G401.6 (cell line): ENCODE measurements around the gene PNPLA7.

Experiments
- FAIRE-seq: peaks from 2 replicates; lab custom pipeline; 2012; peaks lifted over from hg19 to GRCh38; lab: Jason Lieb, UNC

PNPLA7 gene

DNA sequence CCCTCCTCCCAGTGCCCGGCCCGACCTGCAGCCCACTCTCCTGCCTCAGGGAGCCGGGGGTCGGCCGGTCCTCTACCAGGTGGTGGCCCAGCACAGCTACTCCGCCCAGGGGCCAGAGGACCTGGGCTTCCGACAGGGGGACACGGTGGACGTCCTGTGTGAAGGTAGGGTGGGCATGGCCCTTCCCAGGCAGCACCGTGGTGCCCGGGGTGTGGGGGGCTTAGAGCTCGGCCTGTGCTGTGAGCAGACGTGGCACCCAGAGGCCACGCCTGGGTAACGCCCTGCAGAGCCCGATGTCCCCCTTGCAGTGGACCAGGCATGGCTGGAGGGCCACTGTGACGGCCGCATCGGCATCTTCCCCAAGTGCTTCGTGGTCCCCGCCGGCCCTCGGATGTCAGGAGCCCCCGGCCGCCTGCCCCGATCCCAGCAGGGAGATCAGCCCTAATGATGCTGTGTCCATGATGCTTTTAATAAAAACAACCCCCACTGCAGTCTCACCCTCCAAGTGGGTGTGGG, 116.2 kb downstream of the PNPLA7 start:
- no peak for FAIRE-seq

DNA sequence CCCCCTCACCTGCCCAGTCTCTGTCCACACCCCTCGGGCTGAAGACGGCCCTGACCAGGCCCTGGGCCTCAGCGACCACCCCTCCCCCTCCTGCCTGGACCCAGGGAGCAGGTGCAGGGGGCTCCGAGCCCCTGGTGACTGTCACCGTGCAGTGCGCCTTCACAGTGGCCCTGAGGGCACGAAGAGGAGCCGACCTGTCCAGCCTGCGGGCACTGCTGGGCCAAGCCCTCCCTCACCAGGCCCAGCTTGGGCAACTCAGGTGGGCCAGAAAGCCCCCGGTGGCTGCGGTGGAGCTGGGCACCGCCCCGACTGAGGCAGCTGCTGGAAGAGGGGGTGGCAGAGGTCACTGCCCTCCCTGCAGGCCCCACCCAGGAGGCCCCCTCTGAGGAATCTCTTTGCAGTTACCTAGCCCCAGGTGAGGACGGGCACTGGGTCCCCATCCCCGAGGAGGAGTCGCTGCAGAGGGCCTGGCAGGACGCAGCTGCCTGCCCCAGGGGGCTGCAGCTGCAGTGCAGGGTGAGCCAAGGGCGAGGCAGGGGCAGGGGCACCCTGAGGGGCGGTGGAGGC, 116.8 kb downstream of the PNPLA7 start:
- FAIRE-seq, result no peak

DNA sequence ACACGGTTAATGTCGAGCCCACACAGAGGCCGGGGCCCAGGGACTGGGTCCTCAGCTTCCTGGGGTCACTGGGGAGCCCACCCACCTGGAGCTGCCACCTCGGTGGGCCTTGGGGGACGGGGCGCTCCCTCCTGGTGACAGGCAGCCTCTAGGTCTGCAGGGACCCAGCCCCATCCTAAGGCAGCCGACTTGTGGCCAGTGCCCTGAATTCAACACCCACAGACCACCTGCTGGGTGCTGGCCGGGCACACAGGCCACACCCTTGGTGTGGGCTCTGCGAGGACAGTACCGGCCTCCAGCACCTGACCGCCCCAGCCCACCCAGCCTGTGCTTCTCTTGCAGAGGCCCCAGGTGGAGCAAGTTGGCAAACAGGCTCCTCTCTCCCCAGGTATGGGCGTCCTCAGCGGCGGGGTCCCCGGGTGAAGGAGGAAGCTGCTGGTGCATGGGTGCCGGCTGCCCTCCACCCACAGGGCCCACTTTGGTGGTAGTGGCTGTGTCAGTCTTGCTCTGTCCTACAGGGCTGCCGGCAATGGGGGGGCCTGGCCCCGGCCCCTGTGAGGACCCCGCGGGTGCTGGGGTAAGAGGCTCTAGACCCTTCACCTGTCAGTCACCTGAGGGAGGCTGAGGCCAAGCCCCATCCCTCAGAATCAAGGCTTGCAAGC, 117.4 kb downstream of the PNPLA7 start:
- FAIRE-seq, result no peak

GRCh38 chr9:137431416-137431931, 118.7 kb downstream of the PNPLA7 start:
- FAIRE-seq, result no peak

- FAIRE-seq, result no peak
These were observed 119.3 kb downstream of the PNPLA7 start for GRCh38 chr9:137430723-137431415.

GRCh38 chr9:137429974-137430722, 120.1 kb downstream of the PNPLA7 start:
- no peak for FAIRE-seq

GRCh38 chr9:137429546-137429890, 120.7 kb downstream of the PNPLA7 start:
- FAIRE-seq, result no peak

DNA sequence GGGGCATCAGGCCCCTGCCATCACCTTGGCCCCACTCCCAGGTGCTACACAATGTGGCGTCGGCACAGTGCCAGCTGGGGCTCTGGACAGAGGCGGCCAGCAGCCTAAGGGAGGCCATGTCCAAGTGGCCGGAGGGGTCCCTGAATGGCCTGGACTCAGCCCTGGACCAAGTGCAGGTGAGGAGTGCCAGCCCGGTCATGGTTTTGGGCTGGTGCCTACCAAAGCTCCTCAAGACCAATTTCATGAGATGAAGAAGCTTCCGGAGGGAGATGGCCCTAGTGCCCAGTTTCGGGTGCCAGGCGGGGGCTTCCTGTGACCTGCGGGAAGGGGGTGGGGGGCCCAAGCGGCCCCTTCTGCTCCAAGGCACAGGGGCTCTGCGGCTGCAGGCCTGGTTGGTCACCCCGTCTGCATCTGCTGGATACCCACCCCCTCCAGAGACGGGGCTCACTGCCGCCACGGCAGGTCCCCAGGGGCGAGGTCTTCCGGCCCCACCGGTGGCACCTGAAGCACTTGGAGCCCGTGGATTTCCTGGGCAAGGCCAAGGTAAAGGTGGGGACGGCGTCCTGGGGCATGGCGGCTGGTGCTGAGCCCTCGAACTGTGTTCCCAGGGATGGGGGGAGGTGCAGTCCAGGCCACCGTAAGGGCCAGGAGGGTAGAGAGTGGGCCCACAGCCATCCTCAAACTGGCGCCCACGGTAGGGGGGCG, 121.2 kb downstream of the PNPLA7 start:
- FAIRE-seq, result no peak

DNA sequence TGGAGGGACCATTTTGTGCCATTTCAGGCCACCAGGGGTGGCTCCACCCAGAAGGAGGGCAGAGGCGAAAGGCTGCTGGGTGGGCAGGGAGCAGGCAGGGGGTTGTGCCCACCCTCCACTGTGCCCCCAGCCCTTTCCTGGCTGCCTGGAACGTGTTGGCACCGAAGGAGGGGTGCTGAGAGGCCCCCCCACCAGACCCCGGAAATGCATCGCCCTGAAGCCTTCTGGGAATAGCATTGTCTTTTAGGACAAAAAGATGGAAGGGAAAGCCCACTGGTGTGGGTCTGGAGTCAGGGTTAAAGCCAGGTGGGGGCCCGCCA, 121.9 kb downstream of the PNPLA7 start:
- FAIRE-seq, result no peak

GRCh38 chr9:137427454-137428310, 122.5 kb downstream of the PNPLA7 start:
- FAIRE-seq, result no peak

DNA sequence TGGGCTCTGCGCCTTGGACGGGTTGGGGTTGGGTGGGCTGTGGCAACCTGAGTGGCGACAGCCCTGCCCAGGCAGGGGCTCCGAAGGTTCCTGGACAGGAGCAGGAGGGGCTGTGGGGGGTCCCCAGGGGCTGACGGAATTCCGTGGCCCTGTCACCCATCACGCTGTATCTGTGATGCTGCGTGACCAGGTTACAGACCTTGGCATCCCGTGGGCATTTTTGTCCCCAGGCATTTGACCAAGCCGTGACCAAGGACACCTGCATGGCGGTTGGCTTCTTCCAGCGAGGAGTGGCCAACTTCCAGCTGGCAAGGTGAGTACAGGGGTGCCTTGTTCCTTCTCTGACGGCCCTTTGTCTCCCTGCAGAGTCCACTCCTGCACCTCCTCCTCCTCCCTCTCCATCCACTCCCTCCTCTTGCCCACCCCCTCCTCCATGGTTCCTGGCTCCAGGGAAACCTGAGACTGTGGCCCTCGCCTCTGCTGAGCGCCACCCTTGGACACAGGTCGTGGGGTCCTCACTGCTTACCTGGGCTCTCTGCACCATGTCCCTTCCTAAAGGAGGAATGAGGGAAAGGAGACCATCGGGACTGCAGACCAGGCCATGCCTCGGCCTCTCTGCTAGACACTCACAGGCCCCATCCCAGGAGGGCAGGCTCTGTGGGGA, 124.1 kb downstream of the PNPLA7 start:
- FAIRE-seq, result no peak

DNA sequence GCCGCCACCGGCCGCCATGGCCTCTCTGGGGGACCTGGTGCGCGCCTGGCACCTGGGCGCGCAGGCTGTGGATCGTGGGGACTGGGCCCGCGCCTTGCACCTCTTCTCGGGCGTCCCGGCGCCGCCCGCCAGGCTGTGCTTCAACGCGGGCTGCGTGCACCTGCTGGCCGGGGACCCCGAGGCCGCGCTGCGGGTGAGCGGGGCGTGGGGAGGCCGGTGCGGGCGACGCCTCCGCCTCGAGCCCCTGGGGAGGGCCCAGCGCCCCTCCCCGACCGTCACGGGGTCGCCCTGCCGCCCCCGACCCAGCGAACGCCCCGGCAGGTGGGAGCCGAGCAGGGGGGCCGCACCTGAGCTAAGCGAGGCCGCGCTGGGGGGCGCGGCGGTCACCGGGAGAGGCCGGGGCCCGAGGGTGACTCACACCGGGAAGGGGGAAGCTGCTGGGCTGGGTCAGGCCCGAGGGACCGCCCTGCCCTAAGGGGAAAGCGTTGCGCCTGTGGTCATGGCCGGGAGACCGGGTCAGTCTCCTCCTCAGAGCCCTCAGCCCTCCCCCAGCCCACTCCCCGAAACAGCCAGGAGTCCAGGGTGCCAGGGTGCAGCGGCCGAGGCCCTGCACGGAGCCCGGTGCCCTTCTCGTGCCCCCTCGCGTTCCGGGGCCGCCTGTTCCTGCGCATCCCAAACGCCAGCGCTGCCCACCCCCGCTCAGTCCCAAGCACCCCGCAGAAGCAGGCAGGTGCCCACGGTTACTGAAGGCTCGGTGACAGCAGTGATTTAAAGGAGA, 126.5 kb downstream of the PNPLA7 start:
- no peak for FAIRE-seq

GRCh38 chr9:137422604-137423513, 127.3 kb downstream of the PNPLA7 start, which contains the start of the genes EXD3 and NOXA1:
TSS of gene EXD3 (minus strand) at chr9:137423162. CDS start at chr9:137395357, 27,805 bp downstream.
TSS of gene NOXA1 (plus strand) at chr9:137423393. CDS start at chr9:137423530, 137 bp downstream.
- no peak for FAIRE-seq

GRCh38 chr9:137421838-137422603, 128.2 kb downstream of the PNPLA7 start:
- no peak for FAIRE-seq

DNA sequence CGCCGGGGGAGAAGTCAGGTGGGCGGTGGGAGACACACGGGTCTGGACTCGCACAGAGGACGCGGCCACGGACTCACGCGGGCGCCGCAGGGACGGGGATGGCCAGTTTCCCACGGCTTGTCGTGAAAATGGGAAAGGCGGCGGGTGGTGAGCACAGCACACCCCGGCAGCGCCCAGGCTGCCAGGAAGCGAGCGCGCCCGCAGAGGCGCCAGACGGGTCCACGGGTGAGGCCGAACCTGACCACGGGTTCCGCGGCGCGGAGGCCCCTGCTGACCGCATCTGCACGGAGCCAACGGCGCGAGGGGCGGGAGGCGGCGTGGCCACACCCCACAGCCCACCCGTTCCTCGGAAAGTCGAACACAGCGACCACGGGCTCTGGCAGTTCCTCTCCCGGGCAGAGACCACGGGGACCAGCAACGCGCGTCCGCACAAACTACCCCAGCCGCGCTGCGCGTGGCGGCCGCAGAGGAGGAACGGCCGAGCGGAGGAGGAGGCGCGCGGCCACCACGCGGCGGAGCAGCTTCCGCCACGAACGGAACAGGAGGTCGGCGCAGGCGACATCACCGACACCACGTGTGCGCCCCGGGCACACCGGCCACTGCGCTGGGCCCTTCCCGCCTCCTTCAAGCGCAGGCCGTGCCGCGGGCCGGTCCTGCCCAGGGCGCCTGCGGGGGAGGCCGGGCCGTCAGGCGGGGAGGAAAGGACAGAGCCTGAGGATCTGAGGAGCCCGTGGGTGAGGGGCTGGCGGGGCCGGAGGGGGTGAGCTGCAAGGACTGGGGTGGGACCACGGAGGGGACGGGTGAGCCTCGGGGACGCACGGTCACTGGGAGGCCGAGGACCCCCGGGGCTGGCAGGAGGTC, 132.8 kb downstream of the PNPLA7 start:
- FAIRE-seq, result no peak

- no peak for FAIRE-seq
These were observed 133.5 kb downstream of the PNPLA7 start for GRCh38 chr9:137416563-137417151.
